B cell (primary cell): ENCODE measurements around the gene PIMREG. TPM values are rescaled to one million over a fixed set of nuclear protein-coding genes. Genes with fewer than 3 reads are reported as not detected.
"Not testable (repeated sequence)": the region's sequence is repeated elsewhere in the genome, so short reads cannot be mapped to it uniquely, and the experiment has no call there.

ENCODE experiments used
- ATAC-seq: fragments of 200-7000 bp; cut with Tn5 transposase; one replicate; pipeline ENCODE4 v1.10.0; 2021; ENCODE audit warnings: low read depth, mild to moderate bottlenecking, moderate number of reproducible peaks, moderate library complexity
- CTCF ChIA-PET: fragments of 350-600 bp; sonication (Branson Sonifier 250); formaldehyde crosslinking; loops from one replicate; lab custom pipeline; 2021; ENCODE audit warnings: antibody characterized with exemption, inconsistent platforms; lab: Charles Lee
- POLR2A ChIA-PET: fragments of 350-600 bp; sonication (Branson Sonifier 250); formaldehyde crosslinking; loops from one replicate; lab custom pipeline; 2021; ENCODE audit warnings: antibody characterized with exemption; lab: Charles Lee
- DNase-seq: peaks from one replicate; pipeline ENCODE4 v3.0.0; 2013
- H2AFZ ChIP-seq: 2 replicates; pipeline ENCODE4 v1.6.1; 2012; ENCODE audit warnings: mild to moderate bottlenecking, low read depth, low read length; ENCODE audit not compliant: insufficient read depth, poor library complexity, severe bottlenecking
- H3K27ac ChIP-seq, 2 donors: 1 replicate in 1 of 2; 2 replicates in 1 of 2; pipeline ENCODE4 v1.5.1; 2012 to 2013; ENCODE audit warnings: low read length in 2 of 2, mild to moderate bottlenecking in 2 of 2, moderate library complexity in 1 of 2
- H3K27me3 ChIP-seq, 4 experiments: fragments of 200-600 bp in 1 of 4; sonication (generic) in 1 of 4; replicated peaks in 1 of 4; 1 replicate in 2 of 4; 2 replicates in 2 of 4; pipeline versions ENCODE4 v1.6.1 to v1.7.0; 2013 to 2016; ENCODE audit warnings: low read length in 3 of 4, mild to moderate bottlenecking in 2 of 4, mixed read lengths in 1 of 4, moderate library complexity in 1 of 4; ENCODE audit not compliant: insufficient read depth in 4 of 4, control insufficient read depth in 3 of 4; ENCODE audit errors: control extremely low read depth in 1 of 4
- H3K36me3 ChIP-seq, 2 experiments: replicated peaks in 1 of 2; 1 replicate in 1 of 2; 2 replicates in 1 of 2; pipeline versions ENCODE4 v1.6.1 to v1.7.1; 2013; ENCODE audit warnings: low read length in 1 of 2; ENCODE audit not compliant: insufficient read depth in 2 of 2, control insufficient read depth in 1 of 2; ENCODE audit errors: control extremely low read depth in 1 of 2, extremely low read depth in 1 of 2
- H3K4me1 ChIP-seq, 2 donors: fragments of 200-600 bp in 1 of 2; sonication (generic) in 1 of 2; 1 replicate in 1 of 2; 2 replicates in 1 of 2; pipeline versions ENCODE4 v1.5.1 to v1.6.1; 2013 to 2017; ENCODE audit warnings: low read length in 2 of 2; ENCODE audit not compliant: control insufficient read depth in 2 of 2, insufficient read depth in 2 of 2
- H3K4me2 ChIP-seq: replicated peaks from 2 replicates; pipeline ENCODE3; 2012; ENCODE audit warnings: mild to moderate bottlenecking, low read depth, low read length; ENCODE audit not compliant: poor library complexity, severe bottlenecking
- H3K4me3 ChIP-seq, 5 experiments: fragments of 200-600 bp in 1 of 5; sonication (generic) in 1 of 5; 1 replicate in 3 of 5; 2 replicates in 2 of 5; pipeline versions ENCODE4 v1.5.1 to v1.7.0; 2011 to 2016; ENCODE audit warnings: low read length in 4 of 5, mild to moderate bottlenecking in 4 of 5, low read depth in 2 of 5, control low read depth in 1 of 5, moderate library complexity in 1 of 5; ENCODE audit not compliant: insufficient read depth in 1 of 5; ENCODE audit errors: control extremely low read depth in 1 of 5, extremely low read depth in 1 of 5
- H3K79me2 ChIP-seq: fragments of 200-600 bp; sonication (generic); one replicate; pipeline ENCODE4 v1.6.0; 2016; ENCODE audit warnings: low read length; ENCODE audit not compliant: control insufficient read depth, insufficient read depth
- H3K9ac ChIP-seq: fragments of 200-600 bp; sonication (generic); 2 replicates; pipeline ENCODE4 v1.6.1; 2017; ENCODE audit warnings: mild to moderate bottlenecking, low read length, moderate library complexity
- H3K9me3 ChIP-seq, 3 donors: one replicate each; pipeline versions ENCODE4 v1.6.1 to v1.7.1; 2013; ENCODE audit warnings: low read length in 2 of 3; ENCODE audit not compliant: control insufficient read depth in 2 of 3, insufficient read depth in 1 of 3; ENCODE audit errors: control extremely low read depth in 1 of 3
- H4K20me1 ChIP-seq: 2 replicates; pipeline ENCODE4 v1.6.0; 2012; ENCODE audit warnings: mild to moderate bottlenecking, low read length; ENCODE audit not compliant: insufficient read depth, control insufficient read depth, poor library complexity, severe bottlenecking
- H3K27ac Mint-ChIP-seq: one replicate; pipeline ENCODE4 v1.8.0; 2021; ENCODE audit warnings: mixed read lengths
- H3K27me3 Mint-ChIP-seq: one replicate; pipeline ENCODE4 v1.8.0; 2021; ENCODE audit warnings: mixed read lengths
- H3K4me1 Mint-ChIP-seq: one replicate; pipeline ENCODE4 v1.8.0; 2021; ENCODE audit warnings: mixed read lengths
- H3K4me3 Mint-ChIP-seq: one replicate; pipeline ENCODE4 v1.8.0; 2021; ENCODE audit warnings: mixed read lengths
- H3K9me3 Mint-ChIP-seq: one replicate; pipeline ENCODE4 v1.8.0; 2022; ENCODE audit warnings: mixed read lengths; ENCODE audit not compliant: insufficient read depth
- CTCF ChIP-seq: fragments of 200-600 bp; IDR thresholded peaks from one replicate; pipeline ENCODE4 v1.8.0; 2022; ENCODE audit warnings: antibody characterized with exemption, mild to moderate bottlenecking
- EZH2 ChIP-seq: IDR thresholded peaks from 2 replicates; pipeline ENCODE4 v1.6.1; 2012; ENCODE audit warnings: borderline replicate concordance, low read depth, mild to moderate bottlenecking, moderate library complexity, low read length; ENCODE audit not compliant: insufficient read depth, poor library complexity, severe bottlenecking
- WGBS: methylation state at CpG from one replicate; pipeline ENCODE4 v1.1.5; 2013; ENCODE audit warnings: missing lambda C conversion rate; ENCODE audit not compliant: insufficient coverage; 5-methylcytosine and 5-hydroxymethylcytosine counted together
- intact Hi-C: fragments of 100-400 bp; cut with micrococcal nuclease; formaldehyde crosslinking; loops from one replicate; pipeline ENCODE4 v1.10.0; 2022
- polyA plus RNA-seq: library from polyadenylated mRNA; depleted of rRNA; stranded (reverse); fragments of >200 nt; gene quantifications from 2 replicates; pipeline ENCODE4 v1.2.3, GENCODE V29; 2012
- total RNA-seq, 2 donors: library from RNA; stranded (reverse); fragments of 120-200 nt in 1 of 2; gene quantifications; 1 replicate in 1 of 2; 2 replicates in 1 of 2; pipeline versions ENCODE4 v1.2.3 to v1.2.4, GENCODE V29; 2013 to 2022

The PIMREG gene
- total and polyA plus RNA-seq, 2 donors (not counting 1 experiment from before 2014, with no cell fraction given) = 0.21 TPM; not detected in 1

GRCh38 chr17:6482105-6482455 lies 37.8 kb downstream of the PIMREG start:
- Histone ChIP-seq H3K4me1 (no peaks in the 10 kb centered on the region), H3K9ac (no peak overlapping the region), H3K9me3 (no peaks in the 10 kb centered on the region), H3K27ac (no peak overlapping the region), H3K79me2 (no peaks in the 10 kb centered on the region), H3K36me3 (no peaks in the 10 kb centered on the region), H4K20me1 (no peaks in the 10 kb centered on the region), H3K4me3 (no peak overlapping the region), H3K4me2 (no peak overlapping the region), H3K27me3 (peaks cover 0 to 2% (median 0%) of the 10 kb centered on the region in 4 experiments), H2AFZ (no peak overlapping the region)
- WGBS = 92% methylated on average over 5 of the region's 6 CpGs
- POLR2A ChIA-PET = no interaction called here
- TF ChIP-seq EZH2 (no peak), CTCF (no peak)
- peaks cover 14% of the 10 kb centered on the region for H3K27me3 Mint-ChIP-seq
- H3K4me3 Mint-ChIP-seq = no peak overlapping the region
- CTCF ChIA-PET = interaction anchor here (1.3 kb wide), 1 partner anchor 9 kb away, joined by 6 read pairs; no protein-coding TSS in a partner anchor
- no peak overlapping the region for H3K27ac Mint-ChIP-seq
- H3K4me1 Mint-ChIP-seq = no peaks in the 10 kb centered on the region
- H3K9me3 Mint-ChIP-seq = no peaks in the 10 kb centered on the region
- intact Hi-C loops = no loop called here
- no peak for ATAC-seq
- DNase-seq = no peak

GRCh38 chr17:6482796-6483195 lies 38.5 kb downstream of the PIMREG start:
- H3K4me1 Mint-ChIP-seq, H2AFZ ChIP-seq, H3K9ac ChIP-seq, H3K4me2 ChIP-seq, H3K9me3 Mint-ChIP-seq, H3K9me3 ChIP-seq, H4K20me1 ChIP-seq, H3K27ac ChIP-seq, ATAC-seq, H3K4me3 ChIP-seq, H3K4me1 ChIP-seq, H3K27me3 ChIP-seq, DNase-seq, H3K4me3 Mint-ChIP-seq, H3K79me2 ChIP-seq, H3K36me3 ChIP-seq, intact Hi-C loops, H3K27ac Mint-ChIP-seq, POLR2A ChIA-PET: not testable (repeated sequence)
- 91% methylated on average over 7 of the region's 10 CpGs for WGBS
- CTCF ChIA-PET = interaction anchor here (1.3 kb wide), 1 partner anchor 10 kb away, joined by 6 read pairs; no protein-coding TSS in a partner anchor
- peaks cover 17% of the 10 kb centered on the region for H3K27me3 Mint-ChIP-seq
